A673 (cell line): ENCODE results near the gene LPP.

Experiments
- CTCF ChIP-seq: fragments of 300-800, 200-600 bp; sonication (generic); conservative IDR thresholded peaks from 2 replicates; pipeline ENCODE4 v1.5.1; 2017; ENCODE audit warnings: low read depth, mild to moderate bottlenecking, antibody characterized with exemption, low read length, moderate library complexity, mixed read lengths
- EZH2 ChIP-seq: fragments of 200-600 bp; sonication (generic); IDR thresholded peaks from 2 replicates; pipeline ENCODE4 v1.6.1; 2017; ENCODE audit warnings: borderline replicate concordance, low read depth, mild to moderate bottlenecking, mixed read lengths, antibody characterized with exemption, low read length; ENCODE audit not compliant: poor library complexity, severe bottlenecking

GRCh38 chr3:188442430-188442829 lies 288.5 kb downstream of the LPP start:
- TF ChIP-seq EZH2 (no peak), CTCF (no peak)
